Astrocyte (in vitro differentiated cells and primary cell): ENCODE measurements around the gene TENM3. TPM values are rescaled to one million over a fixed set of nuclear protein-coding genes. Genes with fewer than 3 reads are reported as not detected.

Experiments
- DNase-seq: peaks from one replicate; pipeline ENCODE4 v3.0.0-alpha.2; 2010; ENCODE audit warnings: low read depth
- FAIRE-seq: peaks from 2 replicates; lab custom pipeline; 2011; peaks lifted over from hg19 to GRCh38; lab: Jason Lieb, UNC
- H2AFZ ChIP-seq: 2 replicates; pipeline ENCODE4 v1.6.0; 2012; ENCODE audit warnings: low read depth, low read length, inconsistent platforms
- H3K27ac ChIP-seq: 2 replicates; pipeline ENCODE4 v1.5.1; 2011; ENCODE audit warnings: low read depth, low read length, inconsistent platforms
- H3K27me3 ChIP-seq: 2 replicates; pipeline ENCODE4 v1.6.0; 2011; ENCODE audit warnings: low read length, inconsistent platforms; ENCODE audit not compliant: insufficient read depth
- H3K36me3 ChIP-seq: 2 replicates; pipeline ENCODE4 v1.5.1; 2011; ENCODE audit warnings: low read length, inconsistent platforms; ENCODE audit not compliant: insufficient read depth
- H3K4me1 ChIP-seq: 2 replicates; pipeline ENCODE4 v1.5.1; 2011; ENCODE audit warnings: low read length, inconsistent platforms; ENCODE audit not compliant: insufficient read depth
- H3K4me2 ChIP-seq: 2 replicates; pipeline ENCODE4 v1.6.0; 2012; ENCODE audit warnings: low read length, inconsistent platforms
- H3K4me3 ChIP-seq: 2 replicates; pipeline ENCODE4 v1.5.1; 2011; ENCODE audit warnings: low read depth, mild to moderate bottlenecking, low read length, inconsistent platforms; ENCODE audit not compliant: insufficient read depth
- H3K79me2 ChIP-seq: 2 replicates; pipeline ENCODE4 v1.6.0; 2012; ENCODE audit warnings: mild to moderate bottlenecking, low read length, inconsistent platforms; ENCODE audit not compliant: insufficient read depth
- H3K9ac ChIP-seq: 2 replicates; pipeline ENCODE4 v1.6.0; 2012; ENCODE audit warnings: mild to moderate bottlenecking, low read length, inconsistent platforms
- H3K9me3 ChIP-seq: 2 replicates; pipeline ENCODE4 v1.5.1; 2012; ENCODE audit warnings: low read depth, mild to moderate bottlenecking, low read length, inconsistent platforms; ENCODE audit not compliant: insufficient read depth
- H4K20me1 ChIP-seq: 2 replicates; pipeline ENCODE4 v1.6.0; 2012; ENCODE audit warnings: low read length, inconsistent platforms; ENCODE audit not compliant: insufficient read depth
- H3K27ac Mint-ChIP-seq: one replicate; pipeline ENCODE4 v1.8.0; 2021; ENCODE audit warnings: mild to moderate bottlenecking, mixed read lengths; ENCODE audit not compliant: unreplicated experiment
- H3K27me3 Mint-ChIP-seq: one replicate; pipeline ENCODE4 v1.8.0; 2021; ENCODE audit warnings: low read depth, mixed read lengths; ENCODE audit not compliant: unreplicated experiment
- H3K36me3 Mint-ChIP-seq: one replicate; pipeline ENCODE4 v1.8.0; 2021; ENCODE audit warnings: low read depth, mixed read lengths; ENCODE audit not compliant: unreplicated experiment
- H3K4me1 Mint-ChIP-seq: one replicate; pipeline ENCODE4 v1.8.0; 2021; ENCODE audit warnings: low read depth, mixed read lengths; ENCODE audit not compliant: unreplicated experiment
- H3K4me3 Mint-ChIP-seq: one replicate; pipeline ENCODE4 v1.8.0; 2021; ENCODE audit warnings: mild to moderate bottlenecking, moderate library complexity, mixed read lengths; ENCODE audit not compliant: unreplicated experiment
- H3K9me3 Mint-ChIP-seq: one replicate; pipeline ENCODE4 v1.8.0; 2021; ENCODE audit warnings: mild to moderate bottlenecking, mixed read lengths; ENCODE audit not compliant: unreplicated experiment
- EZH2 ChIP-seq: IDR thresholded peaks from 2 replicates; pipeline ENCODE4 v1.6.1; 2012; ENCODE audit warnings: mild to moderate bottlenecking, low read length, inconsistent platforms; ENCODE audit not compliant: insufficient read depth
- total RNA-seq: library from RNA; stranded (reverse); gene quantifications from 2 replicates; pipeline ENCODE4 v1.2.1, GENCODE V29; 2021
- TF ChIP-seq, protein P1 (sequence below): IDR thresholded peaks from 2 replicates; pipeline ENCODE4 v1.5.1; 2011; ENCODE audit warnings: low read depth, mild to moderate bottlenecking, inconsistent platforms, low read length, moderate library complexity; ENCODE audit not compliant: insufficient read depth

TENM3 gene
- total RNA-seq, 1 donor from 2014 or later, result 127 TPM

DNA sequence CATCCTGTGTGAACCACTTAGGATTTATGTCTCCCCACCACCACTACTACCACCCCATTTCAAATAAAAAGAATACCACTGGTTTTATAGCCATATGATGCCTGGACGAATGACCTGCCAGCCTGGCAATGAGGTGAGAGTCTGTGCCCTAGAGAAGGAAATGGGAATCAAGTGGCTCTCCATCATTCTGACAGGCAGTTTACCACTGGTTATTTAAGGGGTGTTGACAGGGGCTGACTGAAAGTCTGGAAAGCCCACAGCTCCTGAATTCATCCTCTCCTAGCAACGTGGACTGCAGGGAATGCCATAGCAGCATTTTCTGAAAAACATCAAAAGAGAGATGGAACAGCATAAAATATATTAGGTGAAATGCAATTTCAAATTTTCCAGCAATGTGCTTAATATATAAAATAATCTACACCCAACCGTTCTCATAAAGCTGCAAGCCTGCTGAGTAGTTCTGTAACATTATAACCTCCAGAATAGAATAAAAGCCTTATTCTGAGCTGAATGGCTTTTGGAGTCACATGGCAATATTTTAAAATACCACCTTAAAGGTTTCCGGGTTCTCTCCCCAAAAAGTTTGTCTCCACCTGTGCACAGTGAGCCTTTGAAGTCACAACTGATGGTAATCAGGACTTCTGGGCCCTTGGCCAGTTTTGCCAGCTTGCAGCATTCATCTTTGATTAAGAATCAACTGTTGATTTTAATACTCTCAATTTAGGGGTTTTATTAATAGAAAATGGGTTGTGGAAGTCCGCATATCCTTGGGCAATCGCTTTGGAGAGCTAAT lies 552.4 kb downstream of the TENM3 start:
- H2AFZ ChIP-seq, result no peak overlapping the region
- Mint-ChIP-seq H3K27ac (no peak overlapping the region), H3K4me3 (no peak overlapping the region), H3K9me3 (peaks cover 1% of the 10 kb centered on the region), H3K4me1 (no peaks in the 10 kb centered on the region), H3K27me3 (no peaks in the 10 kb centered on the region), H3K36me3 (peaks cover 45% of the 10 kb centered on the region)
- DNase-seq, result no peak
- no peak for FAIRE-seq
- H4K20me1 ChIP-seq, result no peaks in the 10 kb centered on the region
- H3K27ac ChIP-seq, result no peak overlapping the region
- no peak overlapping the region for H3K4me2 ChIP-seq
- no peak overlapping the region for H3K9ac ChIP-seq
- H3K4me1 ChIP-seq, result no peaks in the 10 kb centered on the region
- peaks cover 27% of the 10 kb centered on the region for H3K36me3 ChIP-seq
- H3K9me3 ChIP-seq, result peaks cover 4% of the 10 kb centered on the region
- no peaks in the 10 kb centered on the region for H3K79me2 ChIP-seq
- no peak for TF ChIP-seq EZH2
- TF ChIP-seq, protein P1, sequence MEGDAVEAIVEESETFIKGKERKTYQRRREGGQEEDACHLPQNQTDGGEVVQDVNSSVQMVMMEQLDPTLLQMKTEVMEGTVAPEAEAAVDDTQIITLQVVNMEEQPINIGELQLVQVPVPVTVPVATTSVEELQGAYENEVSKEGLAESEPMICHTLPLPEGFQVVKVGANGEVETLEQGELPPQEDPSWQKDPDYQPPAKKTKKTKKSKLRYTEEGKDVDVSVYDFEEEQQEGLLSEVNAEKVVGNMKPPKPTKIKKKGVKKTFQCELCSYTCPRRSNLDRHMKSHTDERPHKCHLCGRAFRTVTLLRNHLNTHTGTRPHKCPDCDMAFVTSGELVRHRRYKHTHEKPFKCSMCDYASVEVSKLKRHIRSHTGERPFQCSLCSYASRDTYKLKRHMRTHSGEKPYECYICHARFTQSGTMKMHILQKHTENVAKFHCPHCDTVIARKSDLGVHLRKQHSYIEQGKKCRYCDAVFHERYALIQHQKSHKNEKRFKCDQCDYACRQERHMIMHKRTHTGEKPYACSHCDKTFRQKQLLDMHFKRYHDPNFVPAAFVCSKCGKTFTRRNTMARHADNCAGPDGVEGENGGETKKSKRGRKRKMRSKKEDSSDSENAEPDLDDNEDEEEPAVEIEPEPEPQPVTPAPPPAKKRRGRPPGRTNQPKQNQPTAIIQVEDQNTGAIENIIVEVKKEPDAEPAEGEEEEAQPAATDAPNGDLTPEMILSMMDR, result no peak
- no peaks in the 10 kb centered on the region for H3K27me3 ChIP-seq
- no peak overlapping the region for H3K4me3 ChIP-seq

DNA sequence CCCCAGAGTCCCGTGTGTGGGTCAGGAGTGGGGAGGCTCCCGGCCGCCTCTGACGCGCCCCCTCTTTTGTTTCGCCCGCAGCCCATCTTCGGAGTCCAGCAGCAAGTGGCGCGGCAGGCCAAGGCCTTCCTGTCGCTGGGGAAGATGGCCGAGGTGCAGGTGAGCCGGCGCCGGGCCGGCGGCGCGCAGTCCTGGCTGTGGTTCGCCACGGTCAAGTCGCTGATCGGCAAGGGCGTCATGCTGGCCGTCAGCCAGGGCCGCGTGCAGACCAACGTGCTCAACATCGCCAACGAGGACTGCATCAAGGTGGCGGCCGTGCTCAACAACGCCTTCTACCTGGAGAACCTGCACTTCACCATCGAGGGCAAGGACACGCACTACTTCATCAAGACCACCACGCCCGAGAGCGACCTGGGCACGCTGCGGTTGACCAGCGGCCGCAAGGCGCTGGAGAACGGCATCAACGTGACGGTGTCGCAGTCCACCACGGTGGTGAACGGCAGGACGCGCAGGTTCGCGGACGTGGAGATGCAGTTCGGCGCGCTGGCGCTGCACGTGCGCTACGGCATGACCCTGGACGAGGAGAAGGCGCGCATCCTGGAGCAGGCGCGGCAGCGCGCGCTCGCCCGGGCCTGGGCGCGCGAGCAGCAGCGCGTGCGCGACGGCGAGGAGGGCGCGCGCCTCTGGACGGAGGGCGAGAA lies 556.5 kb downstream of the TENM3 start:
- Histone ChIP-seq H3K27ac (no peak overlapping the region), H2AFZ (no peak overlapping the region), H3K36me3 (peaks cover 11% of the 10 kb centered on the region), H3K4me2 (no peak overlapping the region), H3K79me2 (no peaks in the 10 kb centered on the region), H3K4me3 (no peak overlapping the region), H4K20me1 (no peaks in the 10 kb centered on the region), H3K9me3 (peaks cover 4% of the 10 kb centered on the region), H3K27me3 (no peaks in the 10 kb centered on the region), H3K9ac (no peak overlapping the region), H3K4me1 (no peaks in the 10 kb centered on the region)
- Mint-ChIP-seq H3K36me3 (peaks cover 31% of the 10 kb centered on the region), H3K4me3 (no peak overlapping the region), H3K4me1 (peaks cover 6% of the 10 kb centered on the region), H3K9me3 (peaks cover 2% of the 10 kb centered on the region), H3K27ac (no peak overlapping the region), H3K27me3 (no peaks in the 10 kb centered on the region)
- FAIRE-seq, result no peak
- no peak for TF ChIP-seq EZH2
- TF ChIP-seq, protein P1, result no peak
- DNase-seq, result no peak

DNA sequence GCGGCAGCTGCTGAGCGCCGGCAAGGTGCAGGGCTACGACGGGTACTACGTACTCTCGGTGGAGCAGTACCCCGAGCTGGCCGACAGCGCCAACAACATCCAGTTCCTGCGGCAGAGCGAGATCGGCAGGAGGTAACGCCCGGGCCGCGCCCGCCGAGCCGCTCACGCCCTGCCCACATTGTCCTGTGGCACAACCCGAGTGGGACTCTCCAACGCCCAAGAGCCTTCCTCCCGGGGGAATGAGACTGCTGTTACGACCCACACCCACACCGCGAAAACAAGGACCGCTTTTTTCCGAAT lies 557.0 kb downstream of the TENM3 start:
- Histone ChIP-seq H3K4me2 (no peak overlapping the region), H3K9me3 (peaks cover 4% of the 10 kb centered on the region), H4K20me1 (no peaks in the 10 kb centered on the region), H3K4me1 (no peaks in the 10 kb centered on the region), H3K4me3 (no peak overlapping the region), H2AFZ (no peak overlapping the region), H3K79me2 (no peaks in the 10 kb centered on the region), H3K9ac (no peak overlapping the region), H3K27me3 (no peaks in the 10 kb centered on the region), H3K27ac (no peak overlapping the region), H3K36me3 (peaks cover 11% of the 10 kb centered on the region)
- FAIRE-seq (no peak), DNase-seq (no peak)
- TF ChIP-seq, protein P1, result no peak
- no peak for TF ChIP-seq EZH2
- H3K36me3 Mint-ChIP-seq, result peaks cover 26% of the 10 kb centered on the region
- H3K4me3 Mint-ChIP-seq, result no peak overlapping the region
- H3K4me1 Mint-ChIP-seq, result peaks cover 6% of the 10 kb centered on the region
- peaks cover 2% of the 10 kb centered on the region for H3K9me3 Mint-ChIP-seq
- H3K27ac Mint-ChIP-seq, result no peak overlapping the region
- H3K27me3 Mint-ChIP-seq, result no peaks in the 10 kb centered on the region
